ENCODE data around the gene CPAMD8.

DNA sequence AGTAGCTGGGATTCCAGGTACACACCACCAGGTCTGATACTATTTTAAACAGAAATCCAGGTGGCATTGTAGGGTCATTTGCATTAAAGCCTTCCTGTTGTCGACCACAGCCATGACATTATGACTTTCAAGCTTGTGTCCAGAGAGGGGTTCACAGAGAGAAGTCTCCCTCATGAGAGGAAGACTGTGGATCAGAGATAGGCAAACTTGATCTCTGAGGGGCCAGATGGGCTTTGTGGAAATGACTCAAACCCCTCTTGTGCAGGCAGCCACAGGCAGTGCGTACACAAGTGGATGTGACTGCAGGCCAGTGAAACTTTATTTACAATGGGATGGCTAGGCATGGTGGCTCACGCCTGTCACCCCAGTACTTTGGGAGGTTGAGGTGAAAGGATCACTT, 165.6 kb downstream of the CPAMD8 start:
- TF ChIP-seq, protein P1, sequence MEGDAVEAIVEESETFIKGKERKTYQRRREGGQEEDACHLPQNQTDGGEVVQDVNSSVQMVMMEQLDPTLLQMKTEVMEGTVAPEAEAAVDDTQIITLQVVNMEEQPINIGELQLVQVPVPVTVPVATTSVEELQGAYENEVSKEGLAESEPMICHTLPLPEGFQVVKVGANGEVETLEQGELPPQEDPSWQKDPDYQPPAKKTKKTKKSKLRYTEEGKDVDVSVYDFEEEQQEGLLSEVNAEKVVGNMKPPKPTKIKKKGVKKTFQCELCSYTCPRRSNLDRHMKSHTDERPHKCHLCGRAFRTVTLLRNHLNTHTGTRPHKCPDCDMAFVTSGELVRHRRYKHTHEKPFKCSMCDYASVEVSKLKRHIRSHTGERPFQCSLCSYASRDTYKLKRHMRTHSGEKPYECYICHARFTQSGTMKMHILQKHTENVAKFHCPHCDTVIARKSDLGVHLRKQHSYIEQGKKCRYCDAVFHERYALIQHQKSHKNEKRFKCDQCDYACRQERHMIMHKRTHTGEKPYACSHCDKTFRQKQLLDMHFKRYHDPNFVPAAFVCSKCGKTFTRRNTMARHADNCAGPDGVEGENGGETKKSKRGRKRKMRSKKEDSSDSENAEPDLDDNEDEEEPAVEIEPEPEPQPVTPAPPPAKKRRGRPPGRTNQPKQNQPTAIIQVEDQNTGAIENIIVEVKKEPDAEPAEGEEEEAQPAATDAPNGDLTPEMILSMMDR (IDR thresholded peaks at IDR 0.05) = no peak
- TF ChIP-seq EZH2 (IDR thresholded peaks at IDR 0.05; ENCODE audit: borderline replicate concordance, insufficient read depth, low read depth, low read length, poor library complexity, severe bottlenecking) = no peak
